Measurements from ENCODE around the gene CUX1.

The CUX1 gene

DNA sequence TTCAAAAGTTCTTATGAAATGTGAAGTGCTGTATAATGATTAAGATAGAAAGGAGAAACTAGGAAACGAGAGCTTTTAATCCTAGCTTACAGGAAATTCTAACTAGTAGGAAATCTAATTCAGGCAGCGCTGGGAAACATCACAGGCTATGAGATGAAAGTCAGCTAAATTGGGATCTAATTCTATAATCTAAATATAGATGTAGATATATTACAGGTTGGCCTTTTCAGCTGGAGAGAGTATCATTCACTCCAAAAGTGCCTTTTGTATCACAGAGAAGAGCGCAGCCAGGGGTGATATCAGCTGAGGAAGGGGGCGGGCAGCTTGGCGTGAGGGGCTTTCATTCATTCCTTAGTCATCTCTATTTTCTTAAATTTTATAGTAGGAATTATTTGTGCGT is 157.0 kb downstream of the CUX1 start:
- Histone ChIP-seq H3K4me3 (IDR thresholded peaks at IDR 0.05; ENCODE audit: insufficient read depth, low read depth, low read length) (no peak overlapping the region), H3K36me3 (ENCODE audit: insufficient read depth) (no peaks in the 10 kb centered on the region), H3K27ac (no peak overlapping the region), H3K27me3 (ENCODE audit: insufficient read depth, low read depth) (no peaks in the 10 kb centered on the region), H4K20me1 (ENCODE audit: insufficient read depth) (no peaks in the 10 kb centered on the region), H2AFZ (ENCODE audit: low read depth) (no peak overlapping the region), H3K4me1 (ENCODE audit: low read depth, poor library complexity, severe bottlenecking) (no peaks in the 10 kb centered on the region), H3K4me2 (no peak overlapping the region), H3K79me2 (ENCODE audit: insufficient read depth, low read depth) (no peaks in the 10 kb centered on the region; the same call in 1 of the 2 replicates), H3K9ac (no peak overlapping the region)
- TF ChIP-seq, protein P1, sequence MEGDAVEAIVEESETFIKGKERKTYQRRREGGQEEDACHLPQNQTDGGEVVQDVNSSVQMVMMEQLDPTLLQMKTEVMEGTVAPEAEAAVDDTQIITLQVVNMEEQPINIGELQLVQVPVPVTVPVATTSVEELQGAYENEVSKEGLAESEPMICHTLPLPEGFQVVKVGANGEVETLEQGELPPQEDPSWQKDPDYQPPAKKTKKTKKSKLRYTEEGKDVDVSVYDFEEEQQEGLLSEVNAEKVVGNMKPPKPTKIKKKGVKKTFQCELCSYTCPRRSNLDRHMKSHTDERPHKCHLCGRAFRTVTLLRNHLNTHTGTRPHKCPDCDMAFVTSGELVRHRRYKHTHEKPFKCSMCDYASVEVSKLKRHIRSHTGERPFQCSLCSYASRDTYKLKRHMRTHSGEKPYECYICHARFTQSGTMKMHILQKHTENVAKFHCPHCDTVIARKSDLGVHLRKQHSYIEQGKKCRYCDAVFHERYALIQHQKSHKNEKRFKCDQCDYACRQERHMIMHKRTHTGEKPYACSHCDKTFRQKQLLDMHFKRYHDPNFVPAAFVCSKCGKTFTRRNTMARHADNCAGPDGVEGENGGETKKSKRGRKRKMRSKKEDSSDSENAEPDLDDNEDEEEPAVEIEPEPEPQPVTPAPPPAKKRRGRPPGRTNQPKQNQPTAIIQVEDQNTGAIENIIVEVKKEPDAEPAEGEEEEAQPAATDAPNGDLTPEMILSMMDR (conservative IDR thresholded peaks at IDR 0.05; ENCODE audit: low read depth, low read length) = no peak

DNA sequence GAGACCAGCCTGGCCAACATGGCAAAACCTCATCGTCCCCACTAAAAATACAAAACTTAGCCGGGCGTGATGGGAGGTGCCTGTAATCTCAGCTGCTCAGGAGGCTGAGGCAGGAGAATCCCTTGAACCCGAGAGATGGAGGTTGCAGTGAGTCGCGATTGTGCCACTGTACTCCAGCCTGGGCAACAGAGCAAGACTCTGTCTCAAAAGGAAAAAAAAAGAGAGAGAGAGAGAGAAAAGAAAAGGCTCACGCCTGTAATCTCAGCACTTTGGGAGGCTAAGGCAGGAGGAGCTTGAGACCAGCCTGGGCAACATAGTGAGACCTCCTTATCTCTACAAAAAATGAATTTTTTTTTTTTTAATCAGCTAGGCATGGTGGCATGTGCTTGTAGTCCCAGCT is 157.6 kb downstream of the CUX1 start:
- Histone ChIP-seq H3K4me1 (ENCODE audit: low read depth, poor library complexity, severe bottlenecking) (no peaks in the 10 kb centered on the region), H3K27ac (no peak overlapping the region), H3K4me3 (IDR thresholded peaks at IDR 0.05; ENCODE audit: insufficient read depth, low read depth, low read length) (no peak overlapping the region), H3K9ac (no peak overlapping the region), H3K4me2 (no peak overlapping the region), H3K36me3 (ENCODE audit: insufficient read depth) (no peaks in the 10 kb centered on the region), H2AFZ (ENCODE audit: low read depth) (no peak overlapping the region), H4K20me1 (ENCODE audit: insufficient read depth) (no peaks in the 10 kb centered on the region), H3K27me3 (ENCODE audit: insufficient read depth, low read depth) (no peaks in the 10 kb centered on the region), H3K79me2 (ENCODE audit: insufficient read depth, low read depth) (no peaks in the 10 kb centered on the region; the same call in 1 of the 2 replicates)
- TF ChIP-seq, protein P1 (conservative IDR thresholded peaks at IDR 0.05; ENCODE audit: low read depth, low read length) = no peak

DNA sequence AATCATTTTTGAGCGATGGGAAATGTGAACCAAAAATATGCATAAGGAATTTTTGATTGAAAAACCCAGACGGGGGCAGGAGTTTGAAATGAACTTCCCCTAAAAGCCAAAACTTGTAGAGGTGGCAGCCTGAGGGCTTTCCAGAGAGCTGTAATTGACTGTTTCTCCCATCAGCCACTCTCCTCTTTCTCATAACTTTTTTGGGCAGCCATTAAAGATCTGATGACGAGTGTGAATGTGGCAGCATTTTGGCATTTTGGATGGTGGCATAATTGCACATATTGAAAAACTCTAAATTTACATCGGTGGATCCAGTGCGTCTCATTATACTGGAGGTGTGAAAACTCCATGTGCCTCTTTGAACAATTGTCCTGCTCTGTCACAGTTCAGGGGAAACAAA is 159.0 kb downstream of the CUX1 start:
- Histone ChIP-seq H3K4me2 (no peak overlapping the region), H4K20me1 (ENCODE audit: insufficient read depth) (no peaks in the 10 kb centered on the region), H3K27ac (no peak overlapping the region), H3K9ac (no peak overlapping the region), H3K4me3 (IDR thresholded peaks at IDR 0.05; ENCODE audit: insufficient read depth, low read depth, low read length) (no peak overlapping the region), H3K27me3 (ENCODE audit: insufficient read depth, low read depth) (no peaks in the 10 kb centered on the region), H2AFZ (ENCODE audit: low read depth) (no peak overlapping the region), H3K36me3 (ENCODE audit: insufficient read depth) (no peaks in the 10 kb centered on the region), H3K4me1 (ENCODE audit: low read depth, poor library complexity, severe bottlenecking) (peaks cover 9% of the 10 kb centered on the region), H3K79me2 (ENCODE audit: insufficient read depth, low read depth) (no peaks in the 10 kb centered on the region)
- TF ChIP-seq, protein P1 (conservative IDR thresholded peaks at IDR 0.05; ENCODE audit: low read depth, low read length) = no peak

DNA sequence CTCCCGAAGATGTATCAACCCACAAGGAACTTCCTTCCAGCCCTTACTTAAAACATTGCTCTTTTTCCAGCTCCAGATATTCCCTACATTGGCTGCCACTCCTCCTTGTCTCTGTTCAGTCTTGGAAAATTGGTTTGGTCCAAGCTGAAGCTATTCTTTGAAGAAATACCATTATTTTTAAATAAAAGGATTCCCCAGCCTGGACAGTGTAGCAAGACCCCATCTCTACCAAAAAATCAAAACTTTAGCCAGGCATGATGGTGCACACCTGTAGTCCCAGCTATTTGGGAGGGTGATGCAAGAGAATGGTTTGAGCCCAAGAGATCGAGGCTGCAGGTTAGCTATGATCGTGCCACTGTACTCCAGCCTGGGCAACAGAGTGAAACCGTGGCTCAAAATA is 159.8 kb downstream of the CUX1 start:
- Histone ChIP-seq H4K20me1 (ENCODE audit: insufficient read depth) (no peaks in the 10 kb centered on the region), H3K36me3 (ENCODE audit: insufficient read depth) (no peaks in the 10 kb centered on the region), H3K4me1 (ENCODE audit: low read depth, poor library complexity, severe bottlenecking) (peaks cover 17% of the 10 kb centered on the region), H3K4me2 (no peak overlapping the region), H3K27ac (no peak overlapping the region), H3K9ac (no peak overlapping the region), H3K4me3 (IDR thresholded peaks at IDR 0.05; ENCODE audit: insufficient read depth, low read depth, low read length) (no peak overlapping the region), H3K27me3 (ENCODE audit: insufficient read depth, low read depth) (no peaks in the 10 kb centered on the region), H3K79me2 (ENCODE audit: insufficient read depth, low read depth) (no peaks in the 10 kb centered on the region), H2AFZ (ENCODE audit: low read depth) (no peak overlapping the region)
- TF ChIP-seq, protein P1 (conservative IDR thresholded peaks at IDR 0.05; ENCODE audit: low read depth, low read length) = no peak

Measured in KMS-11 (cell line).